ENCODE data around the gene ELOA.
"Not testable (repeated sequence)": the region's sequence is repeated elsewhere in the genome, so short reads cannot be mapped to it uniquely, and the experiment has no call there.

The ELOA gene

DNA sequence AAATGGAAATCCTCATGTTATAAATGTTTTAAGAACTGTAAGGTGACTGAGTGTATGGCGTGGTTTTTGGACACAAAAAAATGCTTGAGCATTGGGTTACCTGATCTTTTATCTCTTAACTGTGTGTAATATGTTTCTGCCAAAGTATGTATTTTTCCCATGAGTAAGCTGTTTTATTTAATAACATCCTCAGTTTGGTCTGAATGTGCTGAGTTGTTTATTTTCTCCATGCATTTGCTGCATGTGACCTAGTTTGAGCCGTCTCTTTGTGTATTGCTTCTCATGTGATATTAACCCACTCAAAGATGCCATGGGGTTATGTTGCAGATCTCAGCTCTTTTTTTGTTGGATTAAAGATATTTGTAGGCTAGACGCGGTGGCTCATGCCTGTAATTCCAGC lies 41.6 kb downstream of the ELOA start:
- DNase-seq (ENCODE audit: low read depth, low spot score), result no peak

DNA sequence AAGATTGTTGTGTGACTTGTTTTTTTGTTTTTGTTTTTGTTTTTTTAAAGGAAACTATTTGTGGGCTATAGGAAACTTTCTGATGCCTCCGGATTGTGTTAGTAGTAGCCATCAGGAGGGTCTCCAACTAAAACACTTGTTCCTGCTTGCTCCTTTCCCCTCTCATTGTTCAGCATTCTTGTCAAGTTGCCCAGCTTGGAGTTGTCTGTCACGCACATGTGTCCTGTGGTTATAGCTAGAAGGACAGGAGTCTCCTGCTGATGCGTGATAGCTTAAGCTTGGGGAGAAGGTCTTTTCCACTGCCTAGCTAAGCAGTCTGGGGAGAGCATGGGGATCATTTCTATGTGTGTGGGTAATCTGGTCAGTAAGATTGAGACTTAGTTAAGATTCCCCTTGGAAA lies 44.4 kb downstream of the ELOA start:
- no peak for DNase-seq (ENCODE audit: low read depth, low spot score)

DNA sequence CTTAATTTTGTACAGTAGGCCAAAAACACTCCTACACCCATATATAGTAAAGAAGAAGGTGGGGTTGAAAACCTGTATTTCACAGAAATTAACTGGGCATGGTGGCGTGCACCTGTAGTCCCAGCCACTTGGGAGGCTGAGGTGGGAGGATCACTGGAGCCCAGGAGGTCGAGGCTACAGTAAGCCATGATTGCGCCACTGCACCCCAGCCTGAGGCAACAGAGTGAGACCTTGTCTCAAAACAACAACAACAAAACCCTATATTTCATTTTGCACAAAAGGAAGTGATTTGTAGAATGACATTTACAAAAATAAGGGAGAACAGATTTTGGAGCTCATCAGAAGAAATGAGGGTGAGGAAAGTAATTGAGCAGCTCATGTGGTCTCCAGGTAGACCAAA lies 45.4 kb downstream of the ELOA start:
- DNase-seq (ENCODE audit: low read depth, low spot score), result no peak

DNA sequence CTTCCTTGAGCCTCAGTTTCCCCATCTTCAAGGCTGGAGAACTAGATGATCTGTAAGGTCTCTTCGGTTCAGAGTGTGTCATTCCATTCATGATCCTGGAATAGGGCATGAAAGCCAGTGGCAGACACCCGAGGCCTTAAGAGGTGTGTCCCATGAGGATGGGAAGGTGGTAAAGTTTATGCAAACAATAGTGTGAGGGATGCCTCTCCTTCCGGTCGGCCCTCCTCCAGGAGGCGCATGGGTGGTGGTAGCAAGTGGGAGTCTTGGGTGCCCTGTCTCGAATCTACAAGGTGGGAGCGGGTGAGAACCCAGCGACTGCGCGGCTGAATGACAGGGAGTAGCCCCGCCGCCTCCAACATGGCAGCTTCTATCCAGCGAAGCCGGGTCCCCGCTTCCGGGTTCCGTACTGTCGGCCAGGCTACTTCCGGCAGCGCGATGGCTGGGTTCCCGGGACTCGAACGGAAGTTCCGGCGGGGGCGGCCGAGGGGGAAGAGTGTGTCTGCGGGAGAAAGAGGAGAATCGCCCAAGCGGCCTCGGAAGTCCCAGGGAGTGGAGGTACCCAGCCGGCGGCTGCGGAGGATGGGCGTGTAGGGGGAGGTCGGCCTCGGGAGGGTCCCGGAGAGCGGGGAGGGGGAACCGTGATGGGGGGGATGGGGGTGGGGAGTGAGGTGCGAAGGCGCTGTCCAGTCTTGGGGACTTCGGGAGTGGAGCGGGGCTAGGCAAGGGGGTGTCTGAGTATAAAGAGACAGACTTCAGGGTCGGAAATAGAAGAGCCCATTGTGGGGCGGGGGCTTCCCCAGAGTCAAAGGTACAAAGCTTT lies 47.6 kb downstream of the ELOA start, which contains the start of gene LYPLA2:
Gene LYPLA2 (plus strand): TSS at position 450 of the 820 bp plus-strand sequence. CDS start 1,538 bp downstream, outside the sequence.
- DNase-seq (ENCODE audit: low read depth, low spot score), result peak; percentile 68

DNA sequence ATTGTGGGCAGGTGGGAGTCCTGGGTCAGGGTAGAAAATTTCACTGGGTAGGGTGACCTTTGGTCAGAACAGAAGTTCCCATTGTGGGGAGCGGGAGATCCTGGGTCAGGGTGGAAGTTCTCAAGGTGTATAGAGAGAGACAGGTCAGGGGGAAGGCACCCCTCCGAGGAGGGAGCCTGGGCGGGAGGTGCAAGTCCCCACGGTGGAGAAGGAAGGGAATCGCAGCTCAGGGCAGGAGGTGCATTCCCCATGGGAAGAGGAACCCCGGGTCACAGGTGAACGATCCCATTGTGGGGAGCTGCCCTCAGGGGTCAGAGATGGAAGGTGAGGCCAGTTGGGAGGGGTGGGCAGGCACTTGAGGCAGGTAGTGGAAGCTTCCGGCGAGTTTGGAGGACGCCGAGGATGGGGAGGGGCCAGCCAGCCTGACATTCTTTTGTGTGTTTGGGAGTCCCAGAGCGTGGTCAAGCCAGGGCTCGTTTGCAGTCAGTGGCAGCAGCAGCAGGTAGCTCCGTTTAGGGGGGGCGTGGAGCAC lies 48.3 kb downstream of the ELOA start:
- no peak for DNase-seq (ENCODE audit: low read depth, low spot score)

DNA sequence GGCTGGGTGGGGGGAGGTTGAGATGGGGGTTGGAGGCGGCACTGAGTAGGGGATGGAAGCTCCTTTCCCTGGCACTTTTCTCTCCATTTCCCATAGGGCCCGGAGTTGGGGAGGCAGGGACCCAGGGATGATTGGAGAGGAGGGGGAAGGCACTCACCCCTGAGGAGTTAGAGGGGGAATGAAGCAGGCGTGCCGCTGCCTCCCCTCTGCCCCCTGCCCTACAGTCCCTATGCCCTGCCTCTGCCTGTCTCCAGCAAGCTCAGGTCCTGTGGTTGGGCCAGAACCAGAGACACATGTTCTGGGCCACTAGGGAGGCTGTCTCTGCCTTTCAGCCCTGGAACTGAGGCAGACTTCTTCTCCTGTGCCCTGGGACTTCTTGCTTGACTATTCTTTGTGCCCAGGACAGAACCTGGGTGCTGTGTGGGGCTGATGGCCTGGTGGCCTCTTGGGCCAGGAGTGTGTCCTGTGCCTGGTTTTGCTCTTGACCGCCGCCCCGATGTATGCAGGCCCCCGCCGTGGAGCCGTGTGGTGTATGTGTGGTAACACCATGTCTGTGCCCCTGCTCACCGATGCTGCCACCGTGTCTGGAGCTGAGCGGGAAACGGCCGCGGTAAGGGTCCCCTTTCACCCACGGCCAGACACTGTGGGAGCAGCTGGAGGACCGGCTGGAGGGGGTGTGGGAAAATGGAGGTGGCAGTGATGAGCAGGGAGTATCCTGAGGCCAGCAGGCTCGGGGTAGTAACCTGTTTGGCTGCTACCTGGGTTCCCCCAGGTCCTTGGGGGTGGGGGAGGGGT lies 49.1 kb downstream of the ELOA start:
- no peak for DNase-seq (ENCODE audit: low read depth, low spot score)

DNA sequence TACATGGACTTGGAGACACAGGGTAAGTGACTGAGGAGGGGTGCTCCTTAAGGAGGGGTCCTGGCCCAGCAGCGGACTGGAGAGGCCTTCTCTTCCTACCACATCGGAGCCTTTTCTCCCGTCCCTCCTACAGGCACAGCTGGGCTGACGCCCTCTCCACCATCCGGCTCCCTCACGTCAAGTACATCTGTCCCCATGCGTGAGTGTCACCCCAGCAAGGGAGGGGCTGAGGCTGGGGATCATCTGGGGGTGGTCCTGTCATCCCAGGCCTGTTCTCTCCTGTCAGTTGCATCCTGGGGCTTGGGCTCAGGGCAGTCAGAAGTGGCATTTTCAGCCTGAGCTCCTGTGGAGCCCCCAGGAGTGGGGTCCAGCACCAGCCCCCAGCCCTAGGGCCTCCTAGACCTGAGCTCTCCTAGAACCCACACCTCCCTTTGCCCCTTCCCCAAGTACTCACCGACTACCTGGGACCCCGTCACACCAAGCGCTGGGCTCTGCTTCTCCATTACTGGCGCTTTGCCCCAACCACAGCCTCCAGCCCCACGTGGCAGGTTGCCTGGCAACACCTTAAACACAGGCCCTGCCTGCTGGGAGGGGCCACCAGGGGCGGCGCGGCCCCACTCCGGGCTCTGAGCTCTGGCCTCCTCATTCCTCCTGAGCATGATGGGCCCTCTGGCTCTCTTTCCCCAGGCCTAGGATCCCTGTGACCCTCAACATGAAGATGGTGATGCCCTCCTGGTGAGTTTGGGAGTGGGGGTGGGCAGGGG lies 49.9 kb downstream of the ELOA start:
- DNase-seq (ENCODE audit: low read depth, low spot score), result no peak

DNA sequence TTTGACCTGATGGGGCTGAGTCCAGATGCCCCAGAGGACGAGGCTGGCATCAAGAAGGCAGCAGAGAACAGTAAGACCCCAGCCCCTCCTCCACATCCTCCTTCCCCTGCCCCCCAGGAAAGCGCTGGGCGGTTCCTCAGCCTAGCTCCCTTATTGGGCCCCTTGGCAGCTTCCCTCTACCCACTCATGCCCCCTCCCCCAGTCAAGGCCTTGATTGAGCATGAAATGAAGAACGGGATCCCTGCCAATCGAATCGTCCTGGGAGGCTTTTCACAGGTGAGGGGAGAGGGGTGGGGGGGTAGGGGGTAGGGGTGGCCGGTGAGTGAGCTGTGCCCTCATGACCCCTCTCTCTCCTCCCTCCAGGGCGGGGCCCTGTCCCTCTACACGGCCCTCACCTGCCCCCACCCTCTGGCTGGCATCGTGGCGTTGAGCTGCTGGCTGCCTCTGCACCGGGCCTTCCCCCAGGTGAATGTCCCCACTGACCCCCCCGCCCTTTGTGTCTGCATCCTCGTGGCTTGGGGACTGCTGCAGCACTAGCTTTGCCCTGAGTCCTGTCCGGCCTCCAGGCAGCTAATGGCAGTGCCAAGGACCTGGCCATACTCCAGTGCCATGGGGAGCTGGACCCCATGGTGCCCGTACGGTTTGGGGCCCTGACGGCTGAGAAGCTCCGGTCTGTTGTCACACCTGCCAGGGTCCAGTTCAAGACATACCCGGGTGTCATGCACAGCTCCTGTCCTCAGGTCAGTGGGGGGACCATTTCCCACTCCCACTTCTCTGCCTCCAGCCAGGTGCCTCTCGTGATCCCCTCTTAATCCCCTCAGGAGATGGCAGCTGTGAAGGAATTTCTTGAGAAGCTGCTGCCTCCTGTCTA lies 50.8 kb downstream of the ELOA start:
- DNase-seq (ENCODE audit: low read depth, low spot score), result no peak

- DNase-seq (ENCODE audit: low read depth, low spot score), result not testable (repeated sequence)
Observed at GRCh38 chr1:23794732-23795182, 51.5 kb downstream of the ELOA start.

DNA sequence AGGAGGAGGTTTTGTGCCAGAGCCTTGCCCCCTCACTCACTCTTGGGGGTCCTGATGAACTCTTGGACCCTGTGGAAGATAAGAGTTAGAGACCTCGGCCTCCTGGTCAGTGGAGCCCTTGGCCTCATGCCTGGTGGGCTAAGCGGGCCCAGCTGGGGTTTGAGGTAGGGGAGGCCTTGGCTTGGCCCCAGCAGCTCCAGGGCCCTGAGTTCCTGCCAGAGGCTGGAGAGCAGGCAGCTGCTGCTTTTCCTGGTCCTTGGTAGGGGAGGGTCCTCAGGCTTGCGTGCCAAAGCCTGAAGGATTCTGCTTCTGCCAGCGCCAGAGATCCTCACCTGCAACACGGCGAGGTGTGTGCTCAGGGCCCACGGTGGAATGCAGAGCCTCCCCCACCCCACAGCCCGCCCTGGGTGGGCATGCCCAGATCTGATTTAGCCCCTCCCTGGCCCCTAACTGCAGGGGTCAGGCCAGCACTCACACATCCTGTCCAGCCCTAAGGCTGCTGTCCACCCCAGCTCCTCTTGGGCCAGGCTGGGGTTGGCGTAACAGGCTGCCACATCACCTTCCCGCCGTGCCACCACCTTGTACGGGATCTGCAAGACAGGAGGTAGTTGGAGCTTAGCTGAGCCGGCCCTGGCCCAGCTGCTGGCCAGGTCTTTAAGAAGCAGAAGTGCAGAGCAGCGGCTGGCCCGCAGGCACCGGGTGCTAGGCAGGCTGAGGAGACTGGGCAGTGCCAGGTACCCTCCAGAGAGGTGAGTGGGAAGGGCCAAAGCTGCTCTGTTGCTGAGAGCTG lies 52.6 kb downstream of the ELOA start:
- no peak for DNase-seq (ENCODE audit: low read depth, low spot score)

DNA sequence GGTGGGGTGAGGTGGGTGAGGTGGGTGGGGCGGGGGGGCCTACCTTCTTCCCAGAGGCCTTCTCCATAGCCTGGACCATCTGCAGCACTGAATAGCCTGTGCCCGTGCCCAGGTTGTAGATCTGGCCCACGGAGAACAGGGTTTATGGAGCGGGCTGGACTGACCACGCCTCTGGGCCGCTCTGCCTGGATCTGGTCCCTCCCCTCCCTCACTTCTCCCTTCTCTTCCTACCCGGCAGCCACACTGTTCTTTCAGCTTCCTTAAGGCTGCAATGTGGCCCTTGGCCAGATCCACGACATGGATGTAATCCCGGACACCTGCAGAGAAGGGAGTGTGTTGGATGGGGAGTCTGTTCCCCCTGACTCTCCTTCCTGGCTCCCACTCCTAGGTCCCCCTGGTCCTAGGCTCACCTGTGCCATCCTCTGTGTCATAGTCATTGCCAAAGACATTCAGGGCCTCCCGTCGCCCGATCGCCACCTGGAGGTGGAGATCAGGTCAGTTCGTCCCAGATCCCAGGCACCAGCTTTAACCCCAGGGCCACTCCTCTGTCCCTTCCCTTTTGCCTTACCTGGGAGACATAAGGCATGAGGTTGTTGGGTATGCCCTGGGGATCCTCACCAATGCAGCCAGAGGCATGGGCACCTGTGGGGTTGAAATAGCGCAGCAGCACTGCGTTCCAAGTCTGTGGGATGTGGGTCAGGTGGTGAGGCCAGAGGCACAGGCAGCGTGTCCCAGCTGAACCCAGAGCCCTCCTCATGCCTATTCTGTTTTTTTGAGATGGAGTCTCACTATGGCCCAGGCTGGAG lies 53.4 kb downstream of the ELOA start:
- no peak for DNase-seq (ENCODE audit: low read depth, low spot score)

- DNase-seq (ENCODE audit: low read depth, low spot score), result no peak
Observed at GRCh38 chr1:23797478-23798448, 54.5 kb downstream of the ELOA start.

DNA sequence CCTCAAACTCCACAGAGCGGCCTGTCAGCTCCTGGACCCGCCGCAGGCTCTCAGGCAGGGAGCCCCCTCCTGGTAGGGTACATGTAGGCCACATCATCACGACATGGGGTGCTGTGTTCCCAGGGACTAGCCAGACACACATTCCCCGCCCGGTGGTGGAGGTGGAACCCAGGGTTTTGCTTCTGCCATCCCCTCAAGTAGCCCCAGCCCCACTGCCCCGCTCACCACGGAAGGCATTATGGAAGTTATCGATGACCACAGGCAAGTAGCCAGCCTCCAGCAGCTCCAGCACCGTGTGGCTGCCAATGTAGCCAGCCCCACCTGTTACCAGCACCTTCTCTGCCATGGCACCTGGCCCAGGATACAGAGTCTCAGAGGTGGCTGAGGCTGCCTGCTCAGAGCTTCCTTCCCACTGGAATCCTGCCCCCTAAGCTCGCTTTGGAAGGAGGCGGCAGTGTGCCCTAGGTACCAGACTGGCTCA lies 55.4 kb downstream of the ELOA start:
- DNase-seq (ENCODE audit: low read depth, low spot score), result no peak

DNA sequence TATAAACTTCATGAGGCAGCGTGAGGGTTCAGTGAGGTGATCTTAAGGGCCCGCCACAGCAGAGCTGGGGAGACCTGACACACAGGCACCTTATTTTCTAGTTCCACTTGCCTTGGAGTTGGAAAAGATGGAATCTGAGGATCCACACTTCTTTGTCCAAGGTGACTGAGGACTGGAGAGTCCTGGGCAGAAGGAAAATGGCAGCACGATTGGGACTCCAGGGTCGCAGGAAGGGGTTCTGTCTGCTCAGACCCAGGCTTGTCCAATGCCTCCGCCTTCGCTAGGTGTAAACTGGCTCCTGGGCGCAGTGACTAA lies 55.9 kb downstream of the ELOA start:
- no peak for DNase-seq (ENCODE audit: low read depth, low spot score)

DNA sequence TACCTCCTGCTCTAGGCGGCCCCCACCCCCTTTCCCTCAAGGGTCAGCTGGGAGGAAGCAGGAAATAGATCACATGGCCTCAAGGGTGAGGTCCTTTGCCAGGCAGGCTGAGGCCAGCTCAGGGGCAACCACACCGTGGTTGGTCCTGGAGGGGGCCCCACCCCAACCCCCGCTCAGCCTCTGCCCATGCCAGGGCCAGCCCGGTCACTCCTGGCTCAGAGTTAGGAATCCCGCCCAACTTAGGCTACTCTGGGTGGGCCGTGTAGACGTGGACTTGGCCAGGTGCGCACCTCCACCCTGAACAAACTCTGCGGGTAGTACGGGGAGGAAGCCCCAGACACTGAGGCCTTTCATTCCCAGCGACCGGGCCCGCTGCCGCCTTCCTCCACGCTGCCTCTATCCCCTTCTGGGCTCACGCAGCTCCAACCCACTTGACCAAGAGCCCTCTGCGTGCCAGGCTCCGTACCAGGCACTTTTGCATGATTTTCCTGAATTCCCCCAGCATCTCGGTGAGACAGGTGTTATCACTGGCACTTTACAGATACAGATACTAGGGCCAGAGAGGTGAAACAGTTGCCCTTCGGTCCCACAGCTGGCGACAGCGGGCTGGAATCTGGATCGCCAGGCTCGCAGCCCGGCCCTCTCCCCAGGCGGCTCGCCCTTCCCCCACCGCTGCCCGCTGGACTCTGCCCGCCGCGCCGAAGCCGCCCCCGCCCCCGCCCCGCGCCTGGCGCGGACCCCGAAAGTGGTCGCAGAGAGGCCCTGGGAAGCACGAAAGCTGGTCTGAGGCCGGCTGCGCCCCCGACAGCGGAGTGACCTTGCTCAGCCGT lies 56.5 kb downstream of the ELOA start:
- no peak for DNase-seq (ENCODE audit: low read depth, low spot score)

DNA sequence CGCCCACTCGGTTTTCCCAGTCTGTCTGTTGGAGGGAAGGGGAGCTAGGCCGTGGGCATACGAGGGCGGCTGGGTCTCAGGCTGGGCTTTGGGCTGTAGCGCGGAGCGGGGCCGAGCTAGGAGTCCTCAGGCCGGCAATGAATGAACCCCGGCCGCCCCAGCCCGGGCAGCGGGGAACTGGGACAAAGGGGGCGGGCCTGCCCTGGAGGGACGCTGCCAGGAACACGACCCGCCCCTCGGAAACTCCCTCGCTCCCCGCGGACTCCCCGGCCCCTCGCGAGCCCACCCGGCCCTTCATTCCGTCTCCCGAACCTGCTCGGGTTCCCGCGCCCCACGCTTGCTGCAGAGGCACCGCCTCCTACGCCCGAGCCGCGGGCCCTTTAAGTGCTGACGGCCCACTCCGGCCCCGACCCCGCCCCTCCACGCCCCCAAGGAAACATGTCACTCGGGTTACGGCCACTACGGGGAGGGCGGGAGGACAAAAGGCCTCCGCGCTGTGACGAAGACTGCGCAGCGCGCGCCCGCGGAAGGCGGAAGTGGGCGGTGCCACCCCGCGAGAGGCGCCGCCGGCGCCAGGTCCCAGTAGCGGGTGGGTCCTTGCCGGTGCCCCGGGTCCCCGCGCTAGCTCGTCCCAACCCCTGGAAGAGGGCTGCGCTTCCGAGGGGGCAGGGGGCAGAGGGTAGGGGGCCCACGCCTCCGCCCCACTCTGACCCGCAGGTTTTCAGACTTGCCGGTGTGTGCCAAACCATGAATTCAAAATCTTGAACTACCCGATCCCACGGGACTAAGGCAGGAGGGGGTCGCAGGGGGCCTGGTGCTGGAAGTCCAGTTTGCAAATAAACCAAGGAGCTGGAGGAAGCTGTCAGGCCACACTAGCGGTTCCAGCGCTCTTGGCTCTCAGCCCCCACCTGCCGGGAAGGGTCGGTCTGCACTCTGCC lies 57.4 kb downstream of the ELOA start, which contains the start of gene GALE:
Gene GALE (minus strand): TSS at position 355 of the 938 bp plus-strand sequence. CDS start 1,747 bp downstream, outside the sequence.
- peak; percentile 98 for DNase-seq (ENCODE audit: low read depth, low spot score)

Data from activated naive CD8-positive, alpha-beta T cell treated with anti-CD3 and anti-CD28 coated beads, Interleukin-2, amount 50 U/mL, for 16 hours (primary cell).